ENCODE results near the gene ZNF865. TPM values are rescaled to one million over a fixed set of nuclear protein-coding genes. Genes with fewer than 3 reads are reported as not detected.
A peak's percentile ranks its signal among the peaks of the same experiment; 100 is the strongest.

ZNF865 gene
- total and polyA plus RNA-seq, 10 donors: 4.8 to 23.3 (median 14.3) TPM

DNA sequence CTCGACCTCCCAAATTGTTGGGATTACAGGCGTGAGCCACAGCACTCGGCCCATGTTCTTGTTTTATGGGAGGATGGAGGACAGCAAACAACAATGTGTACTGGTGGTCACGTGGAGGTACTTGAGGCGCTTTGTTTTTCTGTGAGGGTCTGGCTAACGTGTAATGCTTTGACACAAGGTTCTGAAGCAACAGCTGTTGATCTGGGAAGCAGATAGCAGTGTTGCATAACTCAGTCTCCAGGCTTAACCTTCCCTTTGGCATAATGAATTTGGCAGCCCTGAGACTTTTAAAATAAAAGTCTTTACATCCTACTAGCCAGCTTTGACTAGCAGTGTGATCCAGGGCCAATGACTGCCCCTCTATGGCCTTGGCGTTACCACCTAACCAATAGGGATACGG, 28.4 kb downstream of the ZNF865 start:
- Histone ChIP-seq H3K4me3 (peak overlapping the region in 1 of 8 donors; percentile 82), H3K36me3 (peaks cover 0 to 9% (median 3%) of the 10 kb centered on the region in 6 donors), H3K27ac (peak overlapping the region in 6 of 8 donors; percentile 96 to 99 (median 98)), H3K4me1 (peaks cover 26 to 66% (median 53%) of the 10 kb centered on the region in 6 donors), H3K27me3 (replicated peaks in 1 of 7) (no peaks in the 10 kb centered on the region), H3K9me3 (no peaks in the 10 kb centered on the region)
- TF ChIP-seq, protein P1, sequence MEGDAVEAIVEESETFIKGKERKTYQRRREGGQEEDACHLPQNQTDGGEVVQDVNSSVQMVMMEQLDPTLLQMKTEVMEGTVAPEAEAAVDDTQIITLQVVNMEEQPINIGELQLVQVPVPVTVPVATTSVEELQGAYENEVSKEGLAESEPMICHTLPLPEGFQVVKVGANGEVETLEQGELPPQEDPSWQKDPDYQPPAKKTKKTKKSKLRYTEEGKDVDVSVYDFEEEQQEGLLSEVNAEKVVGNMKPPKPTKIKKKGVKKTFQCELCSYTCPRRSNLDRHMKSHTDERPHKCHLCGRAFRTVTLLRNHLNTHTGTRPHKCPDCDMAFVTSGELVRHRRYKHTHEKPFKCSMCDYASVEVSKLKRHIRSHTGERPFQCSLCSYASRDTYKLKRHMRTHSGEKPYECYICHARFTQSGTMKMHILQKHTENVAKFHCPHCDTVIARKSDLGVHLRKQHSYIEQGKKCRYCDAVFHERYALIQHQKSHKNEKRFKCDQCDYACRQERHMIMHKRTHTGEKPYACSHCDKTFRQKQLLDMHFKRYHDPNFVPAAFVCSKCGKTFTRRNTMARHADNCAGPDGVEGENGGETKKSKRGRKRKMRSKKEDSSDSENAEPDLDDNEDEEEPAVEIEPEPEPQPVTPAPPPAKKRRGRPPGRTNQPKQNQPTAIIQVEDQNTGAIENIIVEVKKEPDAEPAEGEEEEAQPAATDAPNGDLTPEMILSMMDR (IDR thresholded peaks at IDR 0.05 in 8 of 11, conservative IDR thresholded peaks at IDR 0.05 in 3 of 11): no peak
- TF ChIP-seq POLR2AphosphoS5 (IDR thresholded peaks at IDR 0.05): no peak
- no peak for TF ChIP-seq POLR2A (IDR thresholded peaks at IDR 0.05)
- 60 to 85% (median 83%) methylated on average over 8 of the region's 8 CpGs for WGBS, 5 donors
- intact Hi-C loops (cut with DNase I; ENCODE audit: low total_unique reads): loop anchor here (2.0 kb wide), 1 partner anchor 117 kb away; no protein-coding TSS in a partner anchor
- no peak for DNase-seq

DNA sequence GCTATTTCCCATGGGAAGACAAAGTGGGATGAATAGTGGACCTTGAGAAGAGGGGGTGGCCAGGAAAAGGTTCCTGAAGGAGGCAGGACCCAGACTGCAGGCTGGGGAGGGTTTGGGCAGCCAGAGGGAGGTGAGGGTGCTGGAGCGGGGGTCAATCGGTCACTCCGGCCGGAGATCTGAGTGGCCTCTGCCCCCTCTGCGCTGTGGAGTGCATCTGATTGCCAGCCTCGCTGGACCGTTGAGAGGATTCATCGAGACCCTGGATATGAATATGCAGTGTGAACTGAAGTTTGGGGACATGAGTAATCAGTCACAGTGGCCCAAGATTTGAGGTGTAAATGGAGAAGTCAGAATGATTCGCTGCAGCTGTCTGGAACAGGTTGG, 29.9 kb downstream of the ZNF865 start:
- H3K4me3 ChIP-seq: peak overlapping the region; percentile 66 to 85 (median 70)
- intact Hi-C loops (cut with DNase I; ENCODE audit: low total_unique reads): no loop called here
- H3K9me3 ChIP-seq: no peaks in the 10 kb centered on the region
- H3K36me3 ChIP-seq: peaks cover 0 to 9% (median 3%) of the 10 kb centered on the region in 6 donors
- TF ChIP-seq POLR2A (IDR thresholded peaks at IDR 0.05) (no peak), POLR2AphosphoS5 (IDR thresholded peaks at IDR 0.05) (no peak)
- TF ChIP-seq, protein P1 (IDR thresholded peaks at IDR 0.05 in 8 of 11, conservative IDR thresholded peaks at IDR 0.05 in 3 of 11): no peak
- peaks cover 34 to 81% (median 67%) of the 10 kb centered on the region in 6 donors for H3K4me1 ChIP-seq
- no peaks in the 10 kb centered on the region for H3K27me3 ChIP-seq (replicated peaks in 1 of 7)
- WGBS, 5 donors: 6 to 16% (median 13%) methylated on average over 9 of the region's 9 CpGs
- DNase-seq: no peak
- peak overlapping the region; percentile 95 to 99 (median 98) for H3K27ac ChIP-seq

DNA sequence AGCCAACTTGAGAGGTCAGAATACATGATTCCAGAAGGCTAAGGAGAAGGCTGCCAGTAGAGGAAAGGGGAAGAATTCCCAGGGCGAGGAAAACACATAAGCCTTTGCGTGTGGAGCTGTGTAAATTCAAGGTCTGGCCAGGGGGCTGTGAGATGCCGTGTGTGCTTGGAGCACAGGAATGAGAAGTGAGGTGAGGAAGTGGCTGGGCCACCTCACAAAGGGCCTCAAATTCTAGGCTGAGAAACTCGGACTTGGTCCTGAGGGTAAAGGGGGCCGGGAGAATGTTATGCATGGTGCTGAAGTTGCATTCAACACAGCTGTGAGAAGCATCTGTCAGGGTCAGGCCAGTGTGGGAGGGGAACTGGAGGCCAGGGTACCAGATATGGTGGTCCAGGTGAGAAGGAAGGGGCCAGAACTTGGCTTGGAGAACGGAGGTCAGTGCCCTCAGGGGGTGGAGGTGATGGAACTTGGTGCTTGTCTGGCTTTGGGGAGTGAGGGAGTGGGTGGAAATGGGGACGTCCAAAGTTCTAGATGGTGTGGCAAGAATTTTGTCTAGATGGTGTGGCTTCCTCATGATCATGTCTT, 30.5 kb downstream of the ZNF865 start:
- no peak for DNase-seq
- TF ChIP-seq POLR2AphosphoS5 (IDR thresholded peaks at IDR 0.05): no peak
- no peak for TF ChIP-seq POLR2A (IDR thresholded peaks at IDR 0.05)
- TF ChIP-seq, protein P1 (IDR thresholded peaks at IDR 0.05 in 8 of 11, conservative IDR thresholded peaks at IDR 0.05 in 3 of 11): no peak
- Histone ChIP-seq H3K4me1 (peaks cover 37 to 87% (median 72%) of the 10 kb centered on the region in 6 donors), H3K27ac (peak overlapping the region; percentile 95 to 99 (median 98)), H3K36me3 (peaks cover 0 to 9% (median 3%) of the 10 kb centered on the region in 6 donors), H3K27me3 (replicated peaks in 1 of 7) (no peaks in the 10 kb centered on the region), H3K9me3 (no peaks in the 10 kb centered on the region), H3K4me3 (peak overlapping the region; percentile 66 to 85 (median 70))
- 57 to 73% (median 60%) methylated on average over 7 of the region's 7 CpGs for WGBS, 5 donors
- intact Hi-C loops (cut with DNase I; ENCODE audit: low total_unique reads): no loop called here

DNA sequence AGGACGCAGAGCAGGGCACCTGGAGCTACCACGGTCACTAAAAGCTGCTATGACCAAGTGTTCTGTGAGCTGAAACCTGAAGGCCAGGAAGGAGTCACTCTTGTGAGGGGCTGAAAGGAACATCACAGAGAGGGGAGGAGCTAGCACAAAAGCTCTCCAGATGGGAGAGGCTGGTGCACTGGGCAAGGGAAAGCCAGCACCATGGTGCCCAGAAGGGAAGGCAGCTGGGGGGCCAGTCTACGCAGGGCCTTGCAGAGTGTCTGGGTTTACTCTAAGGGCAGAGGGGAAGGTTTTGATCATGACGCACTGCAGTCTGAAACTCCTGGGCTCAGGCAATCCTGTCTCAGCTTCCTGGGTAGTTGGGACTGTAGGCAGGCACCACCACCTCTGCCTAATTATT, 31.3 kb downstream of the ZNF865 start:
- no peak for DNase-seq

More for the DNA sequence above, 31.3 kb downstream of the ZNF865 start:
- H3K27me3 ChIP-seq (replicated peaks in 1 of 7): no peaks in the 10 kb centered on the region
- intact Hi-C loops (cut with DNase I; ENCODE audit: low total_unique reads): no loop called here
- TF ChIP-seq POLR2AphosphoS5 (IDR thresholded peaks at IDR 0.05) (no peak), POLR2A (IDR thresholded peaks at IDR 0.05) (no peak)
- TF ChIP-seq, protein P1 (IDR thresholded peaks at IDR 0.05 in 8 of 11, conservative IDR thresholded peaks at IDR 0.05 in 3 of 11): no peak
- H3K4me3 ChIP-seq: peak overlapping the region in 1 of 8 donors; percentile 82
- peaks cover 0 to 9% (median 3%) of the 10 kb centered on the region in 6 donors for H3K36me3 ChIP-seq
- peak overlapping the region in 1 of 8 donors; percentile 98 for H3K27ac ChIP-seq
- WGBS, 5 donors: 81 to 91% (median 85%) methylated on average over 4 of the region's 4 CpGs
- H3K4me1 ChIP-seq: peaks cover 37 to 88% (median 74%) of the 10 kb centered on the region in 6 donors
- H3K9me3 ChIP-seq: no peaks in the 10 kb centered on the region
